HEK293 (cell line): ENCODE measurements around the gene PCA3.

Source experiments
- CTCF ChIA-PET: fragments of 350-600 bp; formaldehyde crosslinking; extraction: SDS; loops from one replicate; lab custom pipeline; 2021; ENCODE audit warnings: antibody characterized with exemption; lab: Yijun Ruan, JAX
- POLR2A ChIA-PET: fragments of 300-600 bp; formaldehyde crosslinking; extraction: SDS; loops from one replicate; lab custom pipeline; 2020; ENCODE audit warnings: antibody characterized with exemption, inconsistent platforms; lab: Yijun Ruan, JAX
- H3K27ac ChIP-seq: fragments of 200-500 bp; sonication (Bioruptor generic); 2 replicates; pipeline ENCODE4 v1.5.1; 2014; ENCODE audit warnings: low read depth, low read length, control low read depth, inconsistent platforms; ENCODE audit errors: extremely low read depth
- H3K36me3 ChIP-seq, 2 experiments: fragments of 200-500 bp in 1 of 2; sonication (Bioruptor generic) in 1 of 2; 1 replicate in 1 of 2; 2 replicates in 1 of 2; pipeline ENCODE4 v1.5.1; 2014 to 2017; ENCODE audit warnings: inconsistent platforms in 2 of 2, low read length in 2 of 2; ENCODE audit not compliant: control insufficient read depth in 2 of 2, insufficient read depth in 1 of 2
- H3K4me1 ChIP-seq: fragments of 200-500 bp; sonication (Bioruptor generic); 2 replicates; pipeline ENCODE4 v1.5.1; 2014; ENCODE audit warnings: mild to moderate bottlenecking, low read length, inconsistent platforms; ENCODE audit not compliant: control insufficient read depth, insufficient read depth
- H3K4me3 ChIP-seq: 2 replicates; pipeline ENCODE4 v1.5.1; 2011; ENCODE audit warnings: low read depth, mild to moderate bottlenecking, control low read depth, low read length, moderate library complexity
- H3K9me3 ChIP-seq: fragments of 200-500 bp; sonication (Bioruptor generic); 2 replicates; pipeline ENCODE4 v1.5.1; 2014; ENCODE audit warnings: low read depth, low read length, inconsistent platforms; ENCODE audit not compliant: control insufficient read depth, insufficient read depth
- KLF17 ChIP-seq: fragments of 450-650 bp; formaldehyde crosslinking; IDR thresholded peaks from 2 replicates; pipeline ENCODE4 v1.5.1; 2016; ENCODE audit warnings: missing biosample characterization, missing genetic modification characterization
- ZBTB10 ChIP-seq: fragments of 450-650 bp; formaldehyde crosslinking; IDR thresholded peaks from 2 replicates; pipeline ENCODE4 v1.5.1; 2016; ENCODE audit warnings: missing biosample characterization, missing genetic modification characterization
- ZBTB21 ChIP-seq: fragments of 450-650 bp; formaldehyde crosslinking; IDR thresholded peaks from 2 replicates; pipeline ENCODE4 v1.5.1; 2017; ENCODE audit warnings: missing biosample characterization, missing genetic modification characterization
- ZNF112 ChIP-seq: fragments of 450-650 bp; formaldehyde crosslinking; IDR thresholded peaks from 2 replicates; pipeline ENCODE4 v1.5.0; 2017; ENCODE audit warnings: missing biosample characterization, missing genetic modification characterization
- ZNF133 ChIP-seq: fragments of 450-650 bp; formaldehyde crosslinking; IDR thresholded peaks from 2 replicates; pipeline ENCODE4 v1.5.1; 2016; ENCODE audit warnings: missing biosample characterization, missing genetic modification characterization
- ZNF16 ChIP-seq: fragments of 450-650 bp; formaldehyde crosslinking; IDR thresholded peaks from 2 replicates; pipeline ENCODE4 v1.5.1; 2016; ENCODE audit warnings: low read depth, missing biosample characterization, missing genetic modification characterization
- ZNF174 ChIP-seq: fragments of 450-650 bp; formaldehyde crosslinking; IDR thresholded peaks from 2 replicates; pipeline ENCODE4 v1.5.0; 2017; ENCODE audit warnings: missing biosample characterization, mild to moderate bottlenecking, missing genetic modification characterization
- ZNF2 ChIP-seq: fragments of 450-650 bp; formaldehyde crosslinking; IDR thresholded peaks from 2 replicates; pipeline ENCODE4 v1.5.1; 2016; ENCODE audit warnings: missing biosample characterization, missing genetic modification characterization
- ZNF211 ChIP-seq: fragments of 450-650 bp; formaldehyde crosslinking; IDR thresholded peaks from 2 replicates; pipeline ENCODE4 v1.5.1; 2016; ENCODE audit warnings: low read depth, missing biosample characterization, missing genetic modification characterization
- ZNF354C ChIP-seq: fragments of 450-650 bp; formaldehyde crosslinking; IDR thresholded peaks from 2 replicates; pipeline ENCODE4 v1.5.1; 2016; ENCODE audit warnings: missing biosample characterization, missing genetic modification characterization, low read depth, borderline replicate concordance
- ZNF391 ChIP-seq: fragments of 450-650 bp; formaldehyde crosslinking; IDR thresholded peaks from 2 replicates; pipeline ENCODE4 v1.5.1; 2016; ENCODE audit warnings: low read depth, missing biosample characterization, missing genetic modification characterization, borderline replicate concordance
- ZNF398 ChIP-seq: fragments of 450-650 bp; formaldehyde crosslinking; IDR thresholded peaks from 2 replicates; pipeline ENCODE4 v1.5.1; 2017; ENCODE audit warnings: missing biosample characterization, missing genetic modification characterization
- ZNF510 ChIP-seq: fragments of 450-650 bp; formaldehyde crosslinking; IDR thresholded peaks from 2 replicates; pipeline ENCODE4 v1.5.1; 2018; ENCODE audit warnings: mild to moderate bottlenecking, missing genetic modification characterization, missing biosample characterization; ENCODE audit not compliant: insufficient replicate concordance
- ZNF530 ChIP-seq: fragments of 450-650 bp; formaldehyde crosslinking; IDR thresholded peaks from 2 replicates; pipeline ENCODE4 v1.5.1; 2016; ENCODE audit warnings: low read depth, missing biosample characterization, missing genetic modification characterization
- ZNF560 ChIP-seq: fragments of 450-650 bp; formaldehyde crosslinking; IDR thresholded peaks from 2 replicates; pipeline ENCODE4 v1.5.1; 2017; ENCODE audit warnings: missing biosample characterization, missing genetic modification characterization, borderline replicate concordance
- ZNF621 ChIP-seq: fragments of 450-650 bp; formaldehyde crosslinking; IDR thresholded peaks from 2 replicates; pipeline ENCODE4 v1.5.1; 2017; ENCODE audit warnings: missing biosample characterization, missing genetic modification characterization
- ZSCAN16 ChIP-seq: fragments of 450-650 bp; formaldehyde crosslinking; IDR thresholded peaks from 2 replicates; pipeline ENCODE4 v1.5.1; 2016; ENCODE audit warnings: missing biosample characterization, missing genetic modification characterization
- ZSCAN4 ChIP-seq: fragments of 450-650 bp; formaldehyde crosslinking; IDR thresholded peaks from 2 replicates; pipeline ENCODE4 v1.5.1; 2017; ENCODE audit warnings: missing biosample characterization, missing genetic modification characterization
- ZXDB ChIP-seq: fragments of 450-650 bp; formaldehyde crosslinking; IDR thresholded peaks from 2 replicates; pipeline ENCODE4 v1.5.1; 2016; ENCODE audit warnings: missing biosample characterization, missing genetic modification characterization
- TF ChIP-seq, protein P1 (sequence below): fragments of 450-650 bp; formaldehyde crosslinking; IDR thresholded peaks from 2 replicates; pipeline ENCODE4 v1.5.1; 2016; ENCODE audit warnings: missing biosample characterization, missing genetic modification characterization
- TF ChIP-seq, protein P2 (sequence below): fragments of 450-650 bp; formaldehyde crosslinking; IDR thresholded peaks from 2 replicates; pipeline ENCODE4 v1.5.1; 2016; ENCODE audit warnings: missing biosample characterization, missing genetic modification characterization

Gene PCA3

DNA sequence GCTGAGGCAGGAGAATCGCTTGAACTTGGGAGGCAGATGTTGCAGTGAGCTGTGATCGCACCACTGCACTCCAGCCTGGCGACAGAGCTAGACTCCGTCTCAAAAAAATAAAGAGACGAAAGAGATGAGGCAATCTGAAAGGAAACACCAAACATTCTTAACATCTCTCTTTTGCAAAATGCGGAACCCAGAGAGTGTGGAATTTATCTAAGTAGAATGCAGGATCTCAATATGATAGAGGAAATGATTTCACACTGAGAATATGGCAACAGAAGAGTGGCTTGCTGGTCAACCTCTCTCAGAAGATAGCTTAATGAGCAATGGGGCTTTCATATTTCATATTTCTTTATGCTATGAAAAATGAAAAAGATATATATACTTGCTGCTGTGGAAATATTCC lies 33.4 kb upstream of the PCA3 start:
- H3K36me3 ChIP-seq, result no peaks in the 10 kb centered on the region
- no peaks in the 10 kb centered on the region for H3K4me1 ChIP-seq
- no peak overlapping the region for H3K4me3 ChIP-seq
- TF ChIP-seq ZNF560, result no peak
- TF ChIP-seq ZNF2 (tag by site-specific recombination), result no peak
- TF ChIP-seq ZNF133, result no peak
- no peak for TF ChIP-seq ZNF621 (tag by site-specific recombination)
- TF ChIP-seq, protein P1, sequence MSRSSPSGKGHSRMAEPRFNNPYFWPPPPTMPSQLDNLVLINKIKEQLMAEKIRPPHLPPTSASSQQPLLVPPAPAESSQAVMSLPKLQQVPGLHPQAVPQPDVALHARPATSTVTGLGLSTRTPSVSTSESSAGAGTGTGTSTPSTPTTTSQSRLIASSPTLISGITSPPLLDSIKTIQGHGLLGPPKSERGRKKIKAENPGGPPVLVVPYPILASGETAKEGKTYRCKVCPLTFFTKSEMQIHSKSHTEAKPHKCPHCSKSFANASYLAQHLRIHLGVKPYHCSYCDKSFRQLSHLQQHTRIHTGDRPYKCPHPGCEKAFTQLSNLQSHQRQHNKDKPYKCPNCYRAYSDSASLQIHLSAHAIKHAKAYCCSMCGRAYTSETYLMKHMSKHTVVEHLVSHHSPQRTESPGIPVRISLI (tag by site-specific recombination), result no peak
- TF ChIP-seq ZNF398 (tag by site-specific recombination), result no peak
- TF ChIP-seq ZBTB10 (tag by site-specific recombination), result no peak
- no peaks in the 10 kb centered on the region for H3K9me3 ChIP-seq
- CTCF ChIA-PET, result interaction anchor here (0.5 to 0.8 kb wide), 4 partner anchors 70 to 1593 kb away, joined by 3 read pairs; no protein-coding TSS in a partner anchor
- no peak overlapping the region for H3K27ac ChIP-seq
- POLR2A ChIA-PET, result no interaction called here

GRCh38 chr9:76732341-76732958 lies 31.8 kb upstream of the PCA3 start:
- TF ChIP-seq ZSCAN4 (tag by site-specific recombination), result no peak
- TF ChIP-seq ZSCAN16 (tag by site-specific recombination), result no peak
- no peak for TF ChIP-seq ZNF530 (tag by site-specific recombination)
- TF ChIP-seq ZNF391 (tag by site-specific recombination), result no peak
- TF ChIP-seq ZBTB21 (tag by site-specific recombination), result no peak
- TF ChIP-seq ZNF354C, result no peak
- TF ChIP-seq ZNF211 (tag by site-specific recombination), result no peak
- no peak for TF ChIP-seq ZNF112 (tag by site-specific recombination)
- TF ChIP-seq KLF17 (tag by site-specific recombination), result no peak
- TF ChIP-seq, protein P2, sequence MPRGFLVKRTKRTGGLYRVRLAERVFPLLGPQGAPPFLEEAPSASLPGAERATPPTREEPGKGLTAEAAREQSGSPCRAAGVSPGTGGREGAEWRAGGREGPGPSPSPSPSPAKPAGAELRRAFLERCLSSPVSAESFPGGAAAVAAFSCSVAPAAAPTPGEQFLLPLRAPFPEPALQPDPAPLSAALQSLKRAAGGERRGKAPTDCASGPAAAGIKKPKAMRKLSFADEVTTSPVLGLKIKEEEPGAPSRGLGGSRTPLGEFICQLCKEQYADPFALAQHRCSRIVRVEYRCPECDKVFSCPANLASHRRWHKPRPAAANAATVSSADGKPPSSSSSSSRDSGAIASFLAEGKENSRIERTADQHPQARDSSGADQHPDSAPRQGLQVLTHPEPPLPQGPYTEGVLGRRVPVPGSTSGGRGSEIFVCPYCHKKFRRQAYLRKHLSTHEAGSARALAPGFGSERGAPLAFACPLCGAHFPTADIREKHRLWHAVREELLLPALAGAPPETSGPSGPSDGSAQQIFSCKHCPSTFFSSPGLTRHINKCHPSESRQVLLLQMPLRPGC, result no peak
- TF ChIP-seq ZNF16 (tag by site-specific recombination), result no peak
- TF ChIP-seq ZNF510 (tag by site-specific recombination), result no peak
- no peak for TF ChIP-seq ZNF174 (tag by site-specific recombination)
- TF ChIP-seq ZXDB (tag by site-specific recombination), result no peak
- H3K27ac ChIP-seq, result no peak overlapping the region
- no peak overlapping the region for H3K4me3 ChIP-seq
- ChIA-PET POLR2A (no interaction called here), CTCF (no interaction called here)
- no peaks in the 10 kb centered on the region for H3K9me3 ChIP-seq
- H3K4me1 ChIP-seq, result no peaks in the 10 kb centered on the region
- no peaks in the 10 kb centered on the region for H3K36me3 ChIP-seq
